NCI-H345 treated with DMSO at 0.1 percent for 48 hours (cell line): ENCODE results near the gene TC2N.
"Not testable (repeated sequence)": the region's sequence is repeated elsewhere in the genome, so short reads cannot be mapped to it uniquely, and the experiment has no call there.

Experiments
- DNase-seq: peaks from one replicate; lab custom pipeline; 2025; ENCODE audit not compliant: unreplicated experiment; lab: John Stamatoyannopoulos, UW

The TC2N gene

DNA sequence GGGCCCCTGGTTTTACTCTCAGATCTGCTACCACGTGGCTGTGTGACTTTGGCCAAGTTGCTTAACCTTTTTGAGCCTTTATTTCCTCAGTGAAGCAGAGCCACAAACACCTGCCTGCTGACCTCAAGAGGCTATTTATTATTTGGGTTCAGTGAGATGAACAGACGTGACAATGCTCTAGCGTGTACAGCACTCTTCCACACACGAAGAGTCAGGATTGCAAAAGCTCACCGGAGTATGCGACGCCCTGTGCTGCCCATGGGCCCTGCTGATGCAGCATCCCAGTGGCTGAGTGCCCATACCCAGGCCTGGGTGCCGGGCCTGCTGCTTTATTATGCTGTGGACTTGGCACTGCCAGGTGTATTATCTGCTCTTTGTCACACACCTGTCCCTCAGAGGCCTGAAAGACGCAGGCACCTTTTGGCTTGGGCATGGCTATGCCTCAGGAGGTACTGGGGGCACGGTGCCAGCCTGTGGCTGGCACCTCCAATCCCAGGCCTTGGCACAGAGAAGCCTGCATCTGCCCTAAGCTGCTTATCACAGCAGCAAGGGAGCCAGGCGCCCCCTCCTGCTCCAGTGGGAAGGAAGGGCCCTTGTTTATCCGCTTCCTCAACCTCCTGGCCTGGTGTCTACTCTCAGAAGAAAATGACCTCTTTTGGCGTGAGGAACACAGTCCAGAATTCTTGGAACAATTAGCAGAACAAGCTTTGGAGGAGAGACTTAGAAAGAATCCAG is 22.3 kb upstream of the TC2N start:
- no peak for DNase-seq

DNA sequence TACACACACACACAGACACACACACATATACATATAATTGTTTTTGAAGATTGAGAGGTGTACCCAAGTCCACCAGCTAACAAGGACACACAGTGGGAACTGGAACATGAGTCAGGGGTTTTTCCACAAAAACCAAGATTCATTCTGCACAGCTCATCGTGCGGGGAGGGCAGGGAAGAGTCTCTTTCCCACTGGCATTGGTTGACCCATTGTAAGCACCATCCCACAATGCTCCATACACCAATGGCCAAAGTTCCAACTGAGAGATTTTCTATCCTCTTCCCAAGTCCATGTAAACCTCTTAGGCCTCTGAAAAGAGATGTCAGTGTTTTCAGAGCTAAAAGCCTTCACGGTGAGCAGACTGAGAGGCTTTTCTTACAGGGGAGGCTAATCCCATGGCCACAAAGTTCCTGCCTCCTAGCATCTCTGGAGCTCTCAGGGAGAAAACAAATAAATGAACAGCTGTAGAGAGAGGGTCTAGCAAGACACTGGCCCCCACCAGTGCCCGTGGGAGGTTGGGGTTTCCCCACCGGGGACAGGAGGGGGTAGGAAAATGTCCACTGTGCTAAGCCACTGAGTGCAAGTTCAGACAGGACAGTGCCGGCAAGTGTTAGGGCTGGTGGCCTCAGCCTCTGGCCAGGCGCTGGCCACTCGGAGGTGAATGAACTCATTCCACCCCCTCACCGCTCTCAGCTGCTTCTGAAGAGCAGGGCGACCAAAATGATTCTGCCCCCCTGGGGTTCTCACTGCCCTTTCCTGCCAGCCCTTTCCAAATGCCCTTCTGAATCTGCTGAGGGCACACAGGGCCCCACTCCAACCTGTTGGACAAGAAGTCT is 21.5 kb upstream of the TC2N start:
- no peak for DNase-seq

DNA sequence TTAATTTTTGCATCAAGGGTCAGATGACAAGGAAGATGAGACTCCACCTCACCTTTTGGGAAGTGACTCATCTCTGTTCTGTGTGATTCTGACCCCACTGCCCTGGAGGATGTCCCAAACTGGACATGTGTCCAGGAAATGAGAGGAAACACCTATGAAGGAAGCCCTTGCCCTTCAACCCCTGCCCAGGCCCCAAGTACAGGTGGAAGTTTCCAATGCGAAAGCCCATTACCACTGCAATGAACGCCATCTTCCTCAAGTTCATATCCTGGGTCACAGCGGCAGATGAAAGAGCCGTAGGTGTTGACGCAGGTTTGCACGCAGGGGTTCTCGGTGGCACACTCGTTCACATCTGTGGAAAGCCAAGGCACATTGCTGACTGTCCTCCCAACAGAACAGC is 19.6 kb upstream of the TC2N start:
- no peak for DNase-seq

DNA sequence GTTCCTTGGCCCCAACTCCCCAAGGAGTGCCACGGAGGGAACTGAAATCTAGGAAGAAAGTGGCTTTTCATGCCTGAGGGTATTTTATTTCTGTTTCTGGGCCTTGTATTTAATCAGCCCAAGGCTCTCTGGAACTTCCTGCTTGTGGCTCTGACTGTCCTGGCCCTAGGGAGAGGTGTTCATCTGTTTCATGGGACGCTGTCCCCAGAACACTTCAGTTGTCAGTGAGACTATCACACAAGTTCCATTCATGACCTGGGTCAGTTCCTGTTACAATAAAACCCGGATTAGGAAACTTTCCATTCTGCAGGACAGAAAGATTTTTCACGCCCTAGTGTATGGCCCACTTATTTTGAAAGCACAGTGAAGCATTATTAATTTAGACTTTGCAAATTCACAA is 18.5 kb upstream of the TC2N start:
- no peak for DNase-seq

DNA sequence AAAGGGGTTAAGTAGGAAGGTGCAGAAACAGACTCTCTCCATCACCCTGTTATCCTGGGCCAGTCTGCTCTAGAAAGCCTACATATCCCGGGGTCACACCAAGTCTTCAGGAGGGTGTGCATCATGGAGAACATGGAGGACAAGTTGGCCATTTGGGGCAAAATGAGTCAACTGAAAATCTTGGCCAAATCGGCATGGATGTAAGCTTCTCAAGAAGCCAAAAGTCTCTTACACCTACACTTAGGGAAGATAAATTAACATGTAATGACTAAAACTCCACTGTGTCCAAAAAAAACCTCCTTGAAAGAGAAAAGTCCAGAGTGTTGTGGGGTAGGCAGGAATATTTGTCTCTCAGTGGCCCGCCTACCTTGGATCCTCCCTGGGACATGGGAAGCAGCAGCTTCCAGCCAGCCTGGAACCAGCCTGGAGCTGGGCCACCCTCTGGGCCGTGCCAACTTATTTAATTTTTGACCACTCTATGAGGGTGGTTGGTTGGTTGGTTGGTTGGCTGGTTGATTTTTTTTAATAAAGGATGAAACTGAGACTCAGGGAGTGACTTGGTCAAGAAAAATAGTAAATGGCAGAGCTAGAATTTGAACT is 17.9 kb upstream of the TC2N start:
- no peak for DNase-seq

- no peak for DNase-seq
These were observed 17.3 kb upstream of the TC2N start for GRCh38 chr14:91884664-91885063.

DNA sequence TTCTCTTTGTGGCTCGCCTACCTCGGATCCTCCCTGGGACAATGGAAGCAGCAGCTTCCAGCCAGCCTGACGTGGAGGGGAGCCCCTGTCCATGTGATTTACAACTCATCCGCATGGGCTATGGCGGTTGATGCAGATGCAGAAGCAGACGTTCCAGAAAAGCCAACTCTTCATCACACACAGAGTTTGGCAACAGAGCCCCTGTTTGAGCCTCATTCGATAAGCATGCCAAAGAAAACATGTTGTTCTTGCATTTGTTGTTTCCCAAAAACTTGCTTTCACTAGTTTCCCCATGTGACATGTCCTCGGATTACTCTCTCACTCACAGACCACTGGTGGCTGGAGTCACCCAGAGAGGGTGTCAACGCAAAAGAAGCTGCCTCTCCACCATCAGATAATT is 16.4 kb upstream of the TC2N start:
- DNase-seq: no peak

DNA sequence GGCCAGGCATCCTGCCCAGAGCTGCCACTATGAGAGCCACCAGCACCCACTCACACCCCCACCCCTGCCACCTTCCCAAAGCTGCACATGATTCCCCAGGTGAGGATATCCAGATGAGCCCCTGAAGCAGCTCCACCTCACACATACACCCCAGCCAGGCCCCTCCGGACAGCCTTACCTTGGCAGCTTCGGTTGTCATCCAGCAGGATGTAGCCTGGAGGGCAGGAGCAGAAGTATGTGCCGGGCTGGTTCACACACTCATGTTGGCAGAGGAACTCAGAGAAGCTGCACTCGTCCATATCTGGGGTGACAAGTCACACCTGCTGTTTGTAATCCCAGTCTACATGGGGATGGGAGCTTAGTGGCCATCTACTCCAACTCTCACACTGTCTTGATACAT is 15.4 kb upstream of the TC2N start:
- no peak for DNase-seq

DNA sequence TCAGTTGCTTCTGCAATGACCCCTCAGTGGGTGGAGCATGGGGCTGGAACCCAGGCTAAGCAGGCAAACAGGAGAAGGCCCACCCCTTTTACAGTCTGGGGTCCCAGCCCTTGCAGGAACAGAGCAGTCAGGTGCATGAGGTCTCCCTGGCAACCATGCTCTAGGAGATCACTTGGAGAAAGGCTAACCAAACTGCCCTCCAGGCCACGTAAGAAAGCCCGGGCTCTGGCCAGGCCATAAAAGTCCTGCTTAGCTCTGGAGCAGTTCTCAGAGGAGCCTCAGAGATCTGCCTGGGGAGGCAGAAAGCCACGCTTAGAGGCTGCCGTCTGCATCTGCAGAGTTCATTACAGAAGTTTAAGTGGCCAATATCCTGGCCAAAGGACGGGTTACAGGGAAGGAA is 15.0 kb upstream of the TC2N start:
- DNase-seq: no peak

DNA sequence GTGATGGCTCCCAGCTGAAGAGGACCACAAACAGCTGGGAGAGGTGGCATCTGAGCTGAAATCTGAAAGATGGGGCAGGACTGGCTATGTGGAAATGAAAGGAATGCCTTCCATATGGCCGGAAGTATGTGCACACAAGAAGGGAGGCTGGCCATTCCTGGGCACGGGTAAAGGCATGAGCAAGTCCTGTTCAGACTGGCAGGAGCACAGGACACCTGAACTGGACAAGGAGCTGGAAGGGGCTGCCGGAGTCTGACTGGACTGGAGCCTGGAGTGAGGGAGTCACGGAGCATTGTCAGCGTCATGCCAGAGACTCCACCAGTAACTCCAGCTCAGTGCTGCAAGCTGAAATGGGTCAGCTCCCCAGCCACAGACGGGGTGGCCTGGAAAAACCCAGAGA is 11.9 kb upstream of the TC2N start:
- no peak for DNase-seq

- DNase-seq: no peak
These were observed 10.9 kb upstream of the TC2N start for GRCh38 chr14:91878274-91878673.

GRCh38 chr14:91877376-91877915 is 10.1 kb upstream of the TC2N start:
- no peak for DNase-seq

DNA sequence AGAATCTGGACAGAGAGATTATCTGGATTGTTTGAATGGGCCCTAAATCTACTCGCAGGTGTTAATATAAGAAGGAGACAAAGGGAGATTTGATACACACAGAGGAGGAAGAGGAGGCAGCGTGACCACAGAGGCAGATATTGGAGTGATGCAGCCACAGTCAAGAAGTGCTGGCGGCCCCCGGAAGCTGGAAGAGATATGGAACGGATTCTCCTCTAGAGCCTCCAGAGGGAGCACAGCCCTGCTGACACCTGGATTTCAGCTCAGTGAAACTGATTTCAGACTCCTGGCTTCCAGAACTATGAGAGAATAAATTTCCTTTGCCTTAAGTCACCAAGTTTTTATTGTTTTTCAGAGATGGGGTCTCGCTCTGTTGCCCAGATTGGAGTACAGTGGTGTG is 9.2 kb upstream of the TC2N start:
- DNase-seq: no peak

- DNase-seq: no peak
These were observed 8.4 kb upstream of the TC2N start for GRCh38 chr14:91875525-91876286.

DNA sequence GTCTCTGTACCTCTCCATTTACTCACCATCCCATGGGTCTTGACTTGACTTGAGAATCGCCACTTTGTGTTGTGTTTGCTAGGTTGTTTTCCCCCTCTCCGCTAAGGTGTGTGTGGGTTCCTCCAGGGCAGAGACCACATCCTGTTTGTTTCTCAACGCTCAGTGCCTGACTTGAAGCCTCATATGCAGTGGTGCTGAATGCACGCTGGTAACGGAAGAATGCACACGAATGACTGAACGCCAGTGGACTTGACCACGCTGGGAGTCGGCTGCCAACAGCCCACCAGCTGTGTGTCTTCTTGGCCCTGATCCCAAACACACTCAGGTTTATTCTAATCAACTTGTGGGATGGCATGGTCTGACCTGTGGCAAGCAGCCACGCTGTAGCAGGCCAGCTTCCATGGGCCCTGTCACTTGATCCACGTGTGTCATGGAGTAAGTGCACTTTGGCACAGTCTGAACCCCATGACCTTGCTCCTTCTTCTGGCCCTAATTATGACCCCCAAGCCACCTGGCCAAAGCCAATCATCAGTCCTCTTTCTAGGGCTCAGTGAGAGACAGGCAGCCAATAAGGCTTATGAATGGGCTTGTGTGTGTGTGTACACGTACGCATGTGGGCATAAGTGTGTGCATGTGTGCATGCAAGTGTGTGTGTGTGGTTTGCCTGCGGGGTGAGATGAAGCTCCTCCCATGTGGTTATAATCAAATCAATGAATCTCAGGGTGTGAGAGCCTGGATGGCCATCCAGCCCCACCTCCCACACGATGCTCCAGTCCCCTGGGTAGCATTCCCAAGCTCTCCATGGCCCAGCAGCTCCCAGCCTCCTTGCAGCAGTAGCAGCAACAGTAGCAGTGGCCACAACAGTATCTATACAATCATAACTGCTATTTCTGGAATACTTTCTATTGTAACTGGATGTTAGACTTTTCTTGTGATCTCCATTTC is 6.4 kb upstream of the TC2N start:
- DNase-seq: peak; percentile 31

DNA sequence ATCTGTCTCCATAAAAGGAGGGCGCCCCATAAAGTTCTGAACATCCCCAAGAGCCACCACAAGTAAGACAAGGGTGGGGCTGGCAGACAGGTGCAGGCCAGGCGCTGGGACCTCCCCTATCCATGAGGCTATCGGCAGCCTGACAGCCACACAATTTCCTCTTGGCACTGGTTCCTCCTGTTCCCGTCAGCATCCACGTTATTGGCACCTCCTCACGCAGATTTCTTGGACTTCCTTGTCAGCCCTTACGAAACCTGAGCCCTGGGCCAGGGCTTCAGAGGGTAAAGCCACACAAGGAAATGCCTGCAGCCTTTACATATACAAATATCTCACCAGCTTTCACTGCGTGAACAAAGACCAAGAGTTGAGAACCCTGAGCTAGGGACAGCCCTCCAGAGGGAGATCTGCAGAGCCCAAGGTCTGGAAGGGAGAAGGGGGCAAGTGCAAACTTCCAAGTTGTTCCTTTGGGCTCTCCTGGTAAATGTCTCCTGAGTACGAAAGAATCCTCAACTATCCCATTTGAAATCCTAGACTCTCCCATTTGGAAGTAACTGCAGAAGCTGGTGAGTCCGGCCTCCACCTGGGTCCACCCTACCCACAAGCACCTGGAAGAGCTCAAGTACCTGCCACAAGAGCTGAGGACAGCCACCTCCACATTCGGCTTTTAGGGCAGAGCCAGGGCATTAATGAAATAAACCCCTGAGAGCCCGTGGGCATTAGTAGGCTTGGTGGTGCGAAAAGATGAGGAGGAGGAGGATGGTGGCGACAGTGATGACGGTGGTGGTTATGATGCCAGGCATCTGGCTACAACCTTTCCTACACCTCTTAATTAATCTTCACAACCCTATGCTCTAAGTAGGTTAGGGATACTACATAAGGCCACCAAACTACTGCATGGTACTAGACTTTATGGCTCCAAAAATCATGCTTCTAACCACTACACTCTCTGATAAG is 5.5 kb upstream of the TC2N start:
- no peak for DNase-seq

- no peak for DNase-seq
These were observed 4.7 kb upstream of the TC2N start for GRCh38 chr14:91872011-91872501.

DNA sequence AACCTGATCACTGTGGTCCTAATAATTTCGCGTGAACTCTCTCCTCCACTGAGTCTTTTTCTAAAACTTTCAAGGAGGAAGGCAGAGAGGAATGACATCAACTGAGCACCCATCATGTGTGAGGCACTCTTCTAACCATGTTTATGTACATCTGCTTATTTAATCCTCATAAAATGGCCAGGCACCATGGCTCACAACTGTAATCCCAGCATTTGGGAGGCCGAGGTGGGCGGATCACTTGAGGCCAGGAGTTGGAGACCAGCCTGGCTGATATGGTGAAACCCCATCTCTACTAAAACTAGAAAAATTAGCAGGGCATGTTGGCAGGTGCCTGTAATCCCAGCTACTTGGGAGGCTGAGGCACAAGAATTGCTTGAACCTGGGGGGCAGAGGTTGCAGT is 4.1 kb upstream of the TC2N start:
- not testable (repeated sequence) for DNase-seq

GRCh38 chr14:91870890-91871289 is 3.6 kb upstream of the TC2N start:
- no peak for DNase-seq
